CD14-positive monocyte (primary cell): ENCODE measurements around the gene VPS52. TPM values are rescaled to one million over a fixed set of nuclear protein-coding genes. Genes with fewer than 3 reads are reported as not detected.

ENCODE experiments used
- DNase-seq, 3 donors: peaks; one replicate each; pipeline ENCODE4 v3.0.0-alpha.2; 2011 to 2022
- H2AFZ ChIP-seq: 2 replicates; pipeline ENCODE4 v1.6.0; 2012; ENCODE audit warnings: mild to moderate bottlenecking, low read depth, low read length, inconsistent platforms; ENCODE audit not compliant: insufficient read depth, poor library complexity, severe bottlenecking
- H3K27ac ChIP-seq, 2 donors: 1 replicate in 1 of 2; 2 replicates in 1 of 2; pipeline ENCODE4 v1.5.1; 2012 to 2013; ENCODE audit warnings: low read length in 2 of 2, control low read depth in 1 of 2, inconsistent platforms in 1 of 2, low read depth in 1 of 2, mild to moderate bottlenecking in 1 of 2
- H3K27me3 ChIP-seq, 2 donors: one replicate each; pipeline versions ENCODE4 v1.6.0 to v1.6.1; 2011 to 2013; ENCODE audit warnings: low read length in 2 of 2; ENCODE audit not compliant: control insufficient read depth in 2 of 2, insufficient read depth in 2 of 2
- H3K36me3 ChIP-seq, 2 donors: replicated peaks in 1 of 2; 1 replicate in 1 of 2; 2 replicates in 1 of 2; pipeline versions ENCODE4 v1.5.1 to v1.6.1; 2012 to 2013; ENCODE audit warnings: low read length in 2 of 2, control low read depth in 1 of 2, inconsistent platforms in 1 of 2, mild to moderate bottlenecking in 1 of 2; ENCODE audit not compliant: insufficient read depth in 2 of 2, control insufficient read depth in 1 of 2
- H3K4me1 ChIP-seq, 2 donors: 1 replicate in 1 of 2; 2 replicates in 1 of 2; pipeline versions ENCODE4 v1.5.1 to v1.6.1; 2012 to 2013; ENCODE audit warnings: low read length in 2 of 2, control low read depth in 1 of 2, inconsistent platforms in 1 of 2, mild to moderate bottlenecking in 1 of 2, moderate library complexity in 1 of 2; ENCODE audit not compliant: insufficient read depth in 2 of 2, control insufficient read depth in 1 of 2
- H3K4me2 ChIP-seq: replicated peaks from 2 replicates; pipeline ENCODE3; 2012; ENCODE audit warnings: low read length, moderate library complexity, mild to moderate bottlenecking; ENCODE audit not compliant: poor library complexity, severe bottlenecking; ENCODE audit errors: extremely low read depth
- H3K4me3 ChIP-seq, 3 experiments: fragments of 200-600 bp in 1 of 3; sonication (generic) in 1 of 3; replicated peaks in 1 of 3; 1 replicate in 2 of 3; 2 replicates in 1 of 3; pipeline ENCODE4 v1.5.1; 2011 to 2013; ENCODE audit warnings: low read length in 3 of 3, mild to moderate bottlenecking in 3 of 3, control low read depth in 2 of 3, low read depth in 2 of 3, inconsistent platforms in 1 of 3, moderate library complexity in 1 of 3
- H3K79me2 ChIP-seq: 2 replicates; pipeline ENCODE4 v1.6.0; 2012; ENCODE audit warnings: mild to moderate bottlenecking, control low read depth, inconsistent platforms, low read length, moderate library complexity; ENCODE audit not compliant: insufficient read depth
- H3K9ac ChIP-seq: 2 replicates; pipeline ENCODE4 v1.6.0; 2017; ENCODE audit warnings: low read length, mild to moderate bottlenecking; ENCODE audit not compliant: insufficient read depth, poor library complexity, severe bottlenecking
- H3K9me3 ChIP-seq, 2 donors: replicated peaks in 1 of 2; 1 replicate in 1 of 2; 2 replicates in 1 of 2; pipeline versions ENCODE4 v1.5.1 to v1.6.1; 2012 to 2013; ENCODE audit warnings: low read length in 2 of 2, control low read depth in 1 of 2; ENCODE audit not compliant: control insufficient read depth in 1 of 2, insufficient read depth in 1 of 2
- H4K20me1 ChIP-seq: 2 replicates; pipeline ENCODE4 v1.6.0; 2012; ENCODE audit warnings: mild to moderate bottlenecking, low read length, control low read depth, moderate library complexity; ENCODE audit not compliant: insufficient read depth
- H3K27ac Mint-ChIP-seq, 7 donors: one replicate each; pipeline ENCODE4 v1.8.0; 2020; ENCODE audit warnings: mild to moderate bottlenecking in 7 of 7, mixed read lengths in 7 of 7, moderate library complexity in 6 of 7, inconsistent platforms in 2 of 7
- H3K27me3 Mint-ChIP-seq, 3 donors: one replicate each; pipeline ENCODE4 v1.8.0; 2021 to 2022; ENCODE audit warnings: low read depth in 3 of 3, mild to moderate bottlenecking in 3 of 3, mixed read lengths in 3 of 3, moderate library complexity in 3 of 3, inconsistent platforms in 1 of 3
- H3K36me3 Mint-ChIP-seq, 2 donors: one replicate each; pipeline ENCODE4 v1.8.0; 2020; ENCODE audit warnings: mixed read lengths in 2 of 2, inconsistent platforms in 1 of 2, mild to moderate bottlenecking in 1 of 2
- H3K4me1 Mint-ChIP-seq: one replicate; pipeline ENCODE4 v1.8.0; 2020; ENCODE audit warnings: mild to moderate bottlenecking, mixed read lengths
- H3K4me3 Mint-ChIP-seq, 2 donors: one replicate each; pipeline ENCODE4 v1.8.0; 2020; ENCODE audit warnings: mild to moderate bottlenecking in 2 of 2, mixed read lengths in 2 of 2, moderate library complexity in 1 of 2
- H3K9me3 Mint-ChIP-seq, 7 donors: one replicate each; pipeline ENCODE4 v1.8.0; 2020 to 2022; ENCODE audit warnings: mixed read lengths in 7 of 7, mild to moderate bottlenecking in 6 of 7, moderate library complexity in 6 of 7, inconsistent platforms in 2 of 7
- CTCF ChIP-seq: fragments of 200-600 bp; IDR thresholded peaks from one replicate; pipeline ENCODE4 v1.8.0; 2022; ENCODE audit warnings: antibody characterized with exemption, mild to moderate bottlenecking
- WGBS: methylation state at CpG from one replicate; pipeline ENCODE4 v1.1.5; 2013; ENCODE audit warnings: missing lambda C conversion rate; ENCODE audit not compliant: insufficient coverage; 5-methylcytosine and 5-hydroxymethylcytosine counted together
- intact Hi-C, 2 donors: fragments of 100-400 bp; cut with micrococcal nuclease; formaldehyde crosslinking; loops; one replicate each; pipeline versions ENCODE4 v1.15.0 to v1.15.1; 2023
- polyA plus RNA-seq, 3 donors: library from polyadenylated mRNA; depleted of rRNA in 1 of 3; unstranded in 2 of 3; stranded (reverse) in 1 of 3; fragments of 300-500 nt in 2 of 3; fragments of >200 nt in 1 of 3; fragmentation: Illumina TruSeq in 2 of 3; gene quantifications; 1 replicate in 2 of 3; 2 replicates in 1 of 3; pipeline ENCODE4 v1.2.3, GENCODE V29; 2012 to 2021

The VPS52 gene
- polyA plus RNA-seq, 3 donors: 11.0 to 150 (median 14.5) TPM

- Histone ChIP-seq H3K27ac (peak overlapping the region; percentile 21 to 24), H3K4me3 (peak overlapping the region in 1 of 3 experiments; percentile 99), H3K79me2 (peaks cover 85% of the 10 kb centered on the region), H4K20me1 (peaks cover 59% of the 10 kb centered on the region), H3K4me1 (peaks cover 62 to 72% of the 10 kb centered on the region in 2 donors), H3K4me2 (no peak overlapping the region), H3K9me3 (no peaks in the 10 kb centered on the region), H3K9ac (no peak overlapping the region), H3K36me3 (peaks cover 25 to 37% of the 10 kb centered on the region in 2 donors), H3K27me3 (no peaks in the 10 kb centered on the region), H2AFZ (no peak overlapping the region)
- no peak for DNase-seq
- Mint-ChIP-seq H3K4me3 (no peak overlapping the region), H3K27ac (peak overlapping the region; percentile 67 to 100 (median 99)), H3K27me3 (peaks cover 0 to 1% (median 0%) of the 10 kb centered on the region in 3 donors), H3K4me1 (peaks cover 71% of the 10 kb centered on the region), H3K36me3 (peaks cover 35 to 50% of the 10 kb centered on the region in 2 donors), H3K9me3 (peaks cover 0 to 6% (median 1%) of the 10 kb centered on the region in 7 donors)
- 96% methylated on average over 10 of the region's 17 CpGs for WGBS
- no peak for TF ChIP-seq CTCF
- intact Hi-C loops: loop anchor here in 1 of 2 donors (10.0 kb wide), 1 partner anchor 99 kb away; the partner anchor contains the start of genes CUTA and PHF1
Observed at GRCh38 chr6:33315793-33316602, 44.3 kb upstream of the VPS52 start.

DNA sequence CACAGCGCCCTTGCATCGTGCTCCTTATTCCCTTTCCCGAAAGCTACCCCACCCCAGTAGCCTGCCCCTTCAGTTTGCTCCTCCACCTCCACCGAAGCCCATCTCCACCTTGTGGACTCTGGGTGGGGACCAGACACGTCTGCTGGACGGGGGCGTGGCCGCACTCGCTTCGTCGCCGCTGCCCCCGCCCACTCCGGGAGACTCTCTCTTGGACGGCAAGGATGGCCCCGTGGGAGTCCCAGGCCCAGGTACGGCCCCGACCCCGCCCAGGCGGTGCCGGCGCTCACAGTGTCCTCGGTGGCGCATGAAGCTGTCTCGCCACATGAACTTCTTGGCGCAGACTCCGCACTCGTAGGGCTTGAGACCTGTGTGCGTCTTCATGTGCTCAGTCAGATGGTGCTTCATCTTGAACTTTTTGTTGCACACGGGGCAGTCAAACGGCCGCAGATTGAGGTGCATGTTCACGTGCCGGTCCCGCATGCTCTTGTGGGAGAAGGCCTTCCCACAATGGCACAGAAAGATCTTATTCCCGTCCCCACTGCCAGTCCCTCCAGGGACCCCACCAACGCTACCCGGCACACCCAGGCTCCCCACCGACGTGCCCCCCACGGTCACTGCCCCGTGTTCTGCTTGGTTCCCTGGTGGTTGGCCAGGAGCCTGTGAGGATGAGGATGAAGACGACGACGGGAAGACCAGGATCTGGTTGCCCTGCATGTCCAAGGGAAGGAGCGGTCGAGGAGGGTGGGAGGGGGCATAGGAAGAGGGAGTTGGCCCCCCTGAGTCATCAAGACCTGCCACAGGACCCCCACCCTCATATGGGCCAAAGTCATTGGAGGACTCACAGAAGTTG lies 43.5 kb upstream of the VPS52 start:
- peaks cover 0 to 6% (median 1%) of the 10 kb centered on the region in 7 donors for H3K9me3 Mint-ChIP-seq
- Histone ChIP-seq H3K4me3 (peak overlapping the region; percentile 75 to 98 (median 96)), H3K27me3 (no peaks in the 10 kb centered on the region), H3K4me2 (peak overlapping the region; percentile 90), H3K36me3 (peaks cover 19 to 37% of the 10 kb centered on the region in 2 donors), H3K9ac (peak overlapping the region; percentile 98), H2AFZ (peak overlapping the region; percentile 55), H3K27ac (peak overlapping the region; percentile 98 to 100), H3K79me2 (peaks cover 85% of the 10 kb centered on the region), H3K4me1 (peaks cover 53 to 64% of the 10 kb centered on the region in 2 donors), H3K9me3 (no peaks in the 10 kb centered on the region), H4K20me1 (peaks cover 59% of the 10 kb centered on the region)
- TF ChIP-seq CTCF: no peak
- intact Hi-C loops: loop anchor here in 1 of 2 donors (10.0 kb wide), 1 partner anchor 100 kb away; the partner anchor contains the start of genes CUTA and PHF1
- WGBS: 56% methylated on average over 39 of the region's 47 CpGs
- peaks cover 33 to 50% of the 10 kb centered on the region in 2 donors for H3K36me3 Mint-ChIP-seq
- peaks cover 0 to 1% (median 0%) of the 10 kb centered on the region in 3 donors for H3K27me3 Mint-ChIP-seq
- peak overlapping the region; percentile 95 to 100 (median 99) for H3K27ac Mint-ChIP-seq
- H3K4me1 Mint-ChIP-seq: peaks cover 66% of the 10 kb centered on the region
- DNase-seq: peak in 1 of 3 donors; percentile 23
- peak overlapping the region; percentile 98 for H3K4me3 Mint-ChIP-seq
